A549 (cell line): Measurements from ENCODE around the gene RELN. TPM values are rescaled to one million over a fixed set of nuclear protein-coding genes. Genes with fewer than 3 reads are reported as not detected.

Experiments used
- ATAC-seq, 2 experiments: fragments of 200-7000 bp in 1 of 2; fragments of >200 bp in 1 of 2; cut with Nextera tagmentation in 1 of 2; cut with Tn5 transposase in 1 of 2; 3 replicates each; pipeline versions ENCODE4 v1.8.0 to v1.9.1; 2018 to 2020; ENCODE audit warnings: mild to moderate bottlenecking in 1 of 2, moderate library complexity in 1 of 2
- CTCF ChIA-PET: fragments of 300-600 bp; sonication (Branson Sonifier 250); formaldehyde crosslinking; extraction: SDS; loops from one replicate; lab custom pipeline; 2021; ENCODE audit warnings: antibody characterized with exemption, inconsistent platforms; lab: Yijun Ruan, JAX
- POLR2A ChIA-PET: fragments of 350-600 bp; formaldehyde crosslinking; extraction: SDS; loops from one replicate; lab custom pipeline; 2021; ENCODE audit warnings: antibody characterized with exemption, inconsistent platforms; lab: Yijun Ruan, JAX
- DNase-seq, 2 experiments: peaks; one replicate each; pipeline versions ENCODE4 v3.0.0 to v3.0.0-alpha.2; 2011 to 2016; ENCODE audit warnings: low read depth in 1 of 2, low spot score in 1 of 2
- FAIRE-seq: peaks from 2 replicates; lab custom pipeline; 2011; peaks lifted over from hg19 to GRCh38; lab: Jason Lieb, UNC
- H3K27ac ChIP-seq, 2 experiments: fragments of >200 bp; sonication (Bioruptor Twin); formaldehyde crosslinking; 3 replicates each; pipeline ENCODE4 v1.5.1; 2016 to 2017
- H3K4me1 ChIP-seq: fragments of >200 bp; sonication (Bioruptor Twin); formaldehyde crosslinking; 3 replicates; pipeline ENCODE4 v1.6.1; 2016
- H3K4me2 ChIP-seq: fragments of >200 bp; sonication (Bioruptor Twin); formaldehyde crosslinking; 3 replicates; pipeline ENCODE4 v1.6.1; 2016
- H3K4me3 ChIP-seq: fragments of >200 bp; sonication (Bioruptor Twin); formaldehyde crosslinking; 3 replicates; pipeline ENCODE4 v1.5.1; 2016
- H3K9me3 ChIP-seq: fragments of >200 bp; sonication (Bioruptor Twin); formaldehyde crosslinking; 3 replicates; pipeline ENCODE4 v1.6.1; 2016
- BHLHE40 ChIP-seq: IDR thresholded peaks from 2 replicates; pipeline ENCODE4 v1.6.1; 2012; ENCODE audit warnings: low read depth, low read length, inconsistent platforms
- CBX2 ChIP-seq: fragments of 200-600 bp; sonication (generic); IDR thresholded peaks from 2 replicates; pipeline ENCODE4 v1.6.1; 2016; ENCODE audit warnings: low read depth, mild to moderate bottlenecking, borderline replicate concordance
- E2F6 ChIP-seq: IDR thresholded peaks from 2 replicates; pipeline ENCODE4 v1.6.1; 2012; ENCODE audit warnings: low read depth, borderline replicate concordance
- EHF ChIP-seq: fragments of 250-450 bp; sonication (Bioruptor Pico); IDR thresholded peaks from 2 replicates; pipeline ENCODE4 v1.5.0; 2020; ENCODE audit warnings: mild to moderate bottlenecking
- EHMT2 ChIP-seq: fragments of 200-600 bp; sonication (generic); IDR thresholded peaks from 2 replicates; pipeline ENCODE4 v1.6.1; 2016; ENCODE audit warnings: antibody characterized with exemption, low read depth, mild to moderate bottlenecking, moderate library complexity
- EP300 ChIP-seq, 2 experiments: fragments of >200 bp; sonication (Bioruptor Twin); formaldehyde crosslinking; IDR thresholded peaks; 2 replicates in 1 of 2; 3 replicates in 1 of 2; pipeline ENCODE4 v1.6.1; 2016 to 2017
- ESRRA ChIP-seq: fragments of 150-350 bp; IDR thresholded peaks from 2 replicates; pipeline ENCODE4 v1.6.1; 2014; ENCODE audit warnings: mild to moderate bottlenecking, low read length, borderline replicate concordance
- FOSB ChIP-seq: fragments of 250-450 bp; sonication (Bioruptor Pico); IDR thresholded peaks from 2 replicates; pipeline ENCODE4 v1.5.0; 2020; ENCODE audit warnings: mild to moderate bottlenecking, moderate library complexity
- HDAC2 ChIP-seq: fragments of 200-600 bp; sonication (generic); IDR thresholded peaks from 2 replicates; pipeline ENCODE4 v1.6.1; 2016
- KDM1A ChIP-seq: fragments of 200-600 bp; sonication (generic); IDR thresholded peaks from 2 replicates; pipeline ENCODE4 v1.6.1; 2016; ENCODE audit warnings: low read depth, mild to moderate bottlenecking
- KDM5A ChIP-seq: fragments of 200-600 bp; sonication (generic); IDR thresholded peaks from 2 replicates; pipeline ENCODE4 v1.6.1; 2016; ENCODE audit warnings: antibody characterized with exemption, mild to moderate bottlenecking
- MAFK ChIP-seq: fragments of 450-650 bp; IDR thresholded peaks from 2 replicates; pipeline ENCODE4 v1.6.1; 2014; ENCODE audit not compliant: partially characterized antibody
- MAZ ChIP-seq: fragments of 150-350 bp; IDR thresholded peaks from 2 replicates; pipeline ENCODE4 v1.6.1; 2014; ENCODE audit warnings: antibody characterized with exemption, low read depth, low read length, borderline replicate concordance
- MYC ChIP-seq: IDR thresholded peaks from 2 replicates; pipeline ENCODE4 v1.6.1; 2012; ENCODE audit warnings: mild to moderate bottlenecking, inconsistent platforms, low read length, improper control_type of control experiment, borderline replicate concordance
- RAD21 ChIP-seq, 2 experiments: fragments of >200 bp in 1 of 2; sonication (Bioruptor Twin) in 1 of 2; formaldehyde crosslinking in 1 of 2; IDR thresholded peaks in 1 of 2; conservative IDR thresholded peaks in 1 of 2; 2 replicates in 1 of 2; 3 replicates in 1 of 2; pipeline ENCODE4 v1.6.1; 2012 to 2018; ENCODE audit warnings: inconsistent platforms in 1 of 2
- RARB ChIP-seq: fragments of 250-450 bp; sonication (Bioruptor Pico); IDR thresholded peaks from 2 replicates; pipeline ENCODE4 v1.8.0; 2021; ENCODE audit warnings: mild to moderate bottlenecking, moderate library complexity
- REST ChIP-seq: fragments of 200-600 bp; sonication (generic); IDR thresholded peaks from 2 replicates; pipeline ENCODE4 v1.6.1; 2016; ENCODE audit warnings: antibody characterized with exemption, mild to moderate bottlenecking, moderate library complexity
- RFX5 ChIP-seq: fragments of 450-650 bp; IDR thresholded peaks from 2 replicates; pipeline ENCODE4 v1.7.1; 2014; ENCODE audit warnings: antibody characterized with exemption, mild to moderate bottlenecking, moderate library complexity
- RNF2 ChIP-seq: fragments of 200-600 bp; sonication (generic); IDR thresholded peaks from 2 replicates; pipeline ENCODE4 v1.6.1; 2016; ENCODE audit warnings: low read depth, mild to moderate bottlenecking, antibody characterized with exemption, moderate library complexity, borderline replicate concordance
- SREBF2 ChIP-seq: fragments of 450-650 bp; IDR thresholded peaks from 2 replicates; pipeline ENCODE4 v1.6.1; 2014; ENCODE audit warnings: mild to moderate bottlenecking, moderate library complexity
- TFCP2L1 ChIP-seq: fragments of 250-450 bp; sonication (Bioruptor Pico); IDR thresholded peaks from 2 replicates; pipeline ENCODE4 v1.5.0; 2021; ENCODE audit warnings: mild to moderate bottlenecking
- ZC3H11A ChIP-seq: fragments of 450-650 bp; IDR thresholded peaks from 2 replicates; pipeline ENCODE4 v1.6.1; 2014; ENCODE audit warnings: antibody characterized with exemption, mild to moderate bottlenecking
- ZSCAN20 ChIP-seq: fragments of 250-450 bp; sonication (Bioruptor Pico); IDR thresholded peaks from 2 replicates; pipeline ENCODE4 v1.8.0; 2022; ENCODE audit warnings: mild to moderate bottlenecking, moderate library complexity
- WGBS: methylation state at CpG from one replicate; pipeline ENCODE4 v1.1.6; 2017; ENCODE audit errors: missing lambda C conversion rate; 5-methylcytosine and 5-hydroxymethylcytosine counted together
- polyA plus RNA-seq, 4 experiments: library from polyadenylated mRNA; depleted of rRNA in 3 of 4; stranded (reverse); fragments of >200 nt; fragmentation: RNase III in 1 of 4; extraction: RNeasy Plus Mini Kit Qiagen cat#74134 plus additional on column Dnase treatment in 1 of 4; gene quantifications; 2 replicates in 3 of 4; 3 replicates in 1 of 4; pipeline ENCODE4 v1.2.3, GENCODE V29; 2011 to 2017
- TF ChIP-seq, protein P1 (sequence below): IDR thresholded peaks from 2 replicates; pipeline ENCODE4 v1.6.1; 2012
- TF ChIP-seq, protein P2 (sequence below): fragments of >200 bp; sonication (Bioruptor Twin); formaldehyde crosslinking; IDR thresholded peaks from 2 replicates; pipeline ENCODE4 v1.6.1; 2016

RELN gene
- polyA plus RNA-seq, 2 of the 4 experiments (the other 2 are of a cell fraction): not detected

GRCh38 chr7:103549786-103550185 lies 439.7 kb downstream of the RELN start:
- no peaks in the 10 kb centered on the region for H3K9me3 ChIP-seq
- FAIRE-seq: no peak
- no peak for TF ChIP-seq RAD21 (conservative IDR thresholded peaks at IDR 0.05 in 1 of 2, IDR thresholded peaks at IDR 0.05 in 1 of 2)
- no peak for TF ChIP-seq REST
- TF ChIP-seq EHF (CRISPR knock-in tag): no peak
- TF ChIP-seq, protein P1, sequence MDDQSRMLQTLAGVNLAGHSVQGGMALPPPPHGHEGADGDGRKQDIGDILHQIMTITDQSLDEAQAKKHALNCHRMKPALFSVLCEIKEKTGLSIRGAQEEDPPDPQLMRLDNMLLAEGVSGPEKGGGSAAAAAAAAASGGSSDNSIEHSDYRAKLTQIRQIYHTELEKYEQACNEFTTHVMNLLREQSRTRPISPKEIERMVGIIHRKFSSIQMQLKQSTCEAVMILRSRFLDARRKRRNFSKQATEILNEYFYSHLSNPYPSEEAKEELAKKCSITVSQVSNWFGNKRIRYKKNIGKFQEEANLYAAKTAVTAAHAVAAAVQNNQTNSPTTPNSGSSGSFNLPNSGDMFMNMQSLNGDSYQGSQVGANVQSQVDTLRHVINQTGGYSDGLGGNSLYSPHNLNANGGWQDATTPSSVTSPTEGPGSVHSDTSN: no peak
- no peak for TF ChIP-seq SREBF2
- TF ChIP-seq MAZ: no peak
- TF ChIP-seq KDM5A: no peak
- TF ChIP-seq MAFK: no peak
- TF ChIP-seq FOSB (CRISPR knock-in tag): no peak
- no peak for TF ChIP-seq CBX2
- TF ChIP-seq RNF2: no peak
- no peak for TF ChIP-seq ZSCAN20 (CRISPR knock-in tag)
- TF ChIP-seq RARB (CRISPR knock-in tag): no peak
- no peak for TF ChIP-seq BHLHE40
- TF ChIP-seq ZC3H11A: no peak
- WGBS: 26% methylated on average over 2 of the region's 2 CpGs
- no peaks in the 10 kb centered on the region for H3K4me1 ChIP-seq
- H3K27ac ChIP-seq: no peak overlapping the region
- H3K4me2 ChIP-seq: no peak overlapping the region
- ATAC-seq: no peak
- ChIA-PET CTCF (no interaction called here), POLR2A (no interaction called here)
- no peak for DNase-seq
- H3K4me3 ChIP-seq: no peak overlapping the region

DNA sequence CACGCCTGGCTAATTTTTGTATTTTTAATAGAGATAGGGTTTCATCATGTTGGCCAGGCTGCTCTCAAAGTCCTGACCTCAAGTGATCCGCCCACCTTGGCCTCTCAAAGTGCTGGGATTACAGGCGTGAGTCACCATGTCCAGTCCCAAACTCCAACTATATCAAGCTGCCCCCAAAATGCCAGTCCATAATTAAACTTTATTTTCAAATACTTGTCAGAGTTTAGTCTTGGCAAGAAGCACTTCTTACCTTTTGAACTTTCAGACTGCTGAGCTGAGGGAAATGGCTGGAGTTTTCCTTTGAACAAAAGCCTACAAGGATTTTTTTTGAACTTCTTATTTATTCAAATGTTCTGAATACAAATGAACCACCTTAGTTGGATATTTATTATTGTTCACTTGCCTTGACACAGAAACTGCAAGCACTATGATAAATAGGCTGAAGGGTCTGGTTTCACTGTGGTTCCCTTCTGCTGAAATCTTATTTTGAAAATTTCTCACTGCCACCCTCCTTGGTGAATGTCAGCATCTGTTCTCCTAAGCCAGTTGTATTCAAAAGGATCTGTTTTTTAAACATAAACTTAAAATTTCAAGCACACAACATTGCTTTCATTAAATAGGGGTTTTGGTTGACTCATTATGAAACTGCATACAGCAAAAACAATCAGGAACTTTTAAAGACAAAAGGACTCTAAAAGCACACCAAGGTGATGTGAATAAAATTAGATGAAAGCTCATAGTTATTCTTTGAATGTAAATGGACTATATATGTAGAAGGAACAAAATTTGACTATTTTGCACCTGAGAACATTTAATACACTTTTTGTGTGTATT lies 441.8 kb downstream of the RELN start:
- DNase-seq: no peak
- TF ChIP-seq MYC (no peak), BHLHE40 (no peak), KDM1A (no peak), ESRRA (no peak), HDAC2 (no peak), EHMT2 (no peak), E2F6 (no peak), ZC3H11A (no peak), KDM5A (no peak), EP300 (IDR thresholded peaks at IDR 0.05) (no peak), SREBF2 (no peak), EHF (CRISPR knock-in tag) (no peak), TFCP2L1 (CRISPR knock-in tag) (no peak), RFX5 (no peak)
- TF ChIP-seq, protein P2, sequence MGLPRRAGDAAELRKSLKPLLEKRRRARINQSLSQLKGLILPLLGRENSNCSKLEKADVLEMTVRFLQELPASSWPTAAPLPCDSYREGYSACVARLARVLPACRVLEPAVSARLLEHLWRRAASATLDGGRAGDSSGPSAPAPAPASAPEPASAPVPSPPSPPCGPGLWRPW: no peak
- ChIA-PET CTCF (interaction anchor here (1.4 kb wide), 1 partner anchor 27 kb away, joined by 3 read pairs; no protein-coding TSS in a partner anchor), POLR2A (no interaction called here)
- FAIRE-seq: no peak
- Histone ChIP-seq H3K4me2 (no peak overlapping the region), H3K9me3 (no peaks in the 10 kb centered on the region), H3K27ac (no peak overlapping the region), H3K4me3 (no peak overlapping the region), H3K4me1 (no peaks in the 10 kb centered on the region)
- ATAC-seq: no peak
- 19% methylated on average over 3 of the region's 3 CpGs for WGBS
